ENCODE data around the gene FAM20C.

DNA sequence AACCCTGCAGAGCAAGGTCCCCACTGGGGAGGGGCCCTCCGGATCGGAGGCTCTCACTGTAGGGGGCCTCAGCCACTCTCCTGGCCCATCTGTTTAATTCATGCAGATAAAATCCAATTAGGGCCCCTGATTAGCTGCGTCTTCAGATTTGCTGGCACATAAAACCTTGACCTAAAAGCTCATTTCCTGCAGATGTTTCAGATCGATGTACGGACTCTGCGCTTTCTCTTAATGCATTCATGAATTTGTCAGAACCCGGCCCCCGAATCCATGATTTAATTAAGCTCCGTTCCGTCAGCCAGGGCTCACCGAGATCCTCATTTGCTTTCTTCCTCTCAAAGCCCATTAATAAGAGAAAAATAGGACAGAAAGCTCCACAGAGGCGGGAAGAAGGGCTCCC lies 57.6 kb downstream of the FAM20C start:
- TF ChIP-seq, protein P1, sequence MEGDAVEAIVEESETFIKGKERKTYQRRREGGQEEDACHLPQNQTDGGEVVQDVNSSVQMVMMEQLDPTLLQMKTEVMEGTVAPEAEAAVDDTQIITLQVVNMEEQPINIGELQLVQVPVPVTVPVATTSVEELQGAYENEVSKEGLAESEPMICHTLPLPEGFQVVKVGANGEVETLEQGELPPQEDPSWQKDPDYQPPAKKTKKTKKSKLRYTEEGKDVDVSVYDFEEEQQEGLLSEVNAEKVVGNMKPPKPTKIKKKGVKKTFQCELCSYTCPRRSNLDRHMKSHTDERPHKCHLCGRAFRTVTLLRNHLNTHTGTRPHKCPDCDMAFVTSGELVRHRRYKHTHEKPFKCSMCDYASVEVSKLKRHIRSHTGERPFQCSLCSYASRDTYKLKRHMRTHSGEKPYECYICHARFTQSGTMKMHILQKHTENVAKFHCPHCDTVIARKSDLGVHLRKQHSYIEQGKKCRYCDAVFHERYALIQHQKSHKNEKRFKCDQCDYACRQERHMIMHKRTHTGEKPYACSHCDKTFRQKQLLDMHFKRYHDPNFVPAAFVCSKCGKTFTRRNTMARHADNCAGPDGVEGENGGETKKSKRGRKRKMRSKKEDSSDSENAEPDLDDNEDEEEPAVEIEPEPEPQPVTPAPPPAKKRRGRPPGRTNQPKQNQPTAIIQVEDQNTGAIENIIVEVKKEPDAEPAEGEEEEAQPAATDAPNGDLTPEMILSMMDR (IDR thresholded peaks at IDR 0.05; ENCODE audit: extremely low read depth in 1 of 2, insufficient read depth in 1 of 2, low read depth in 1 of 2, low read length in 2 of 2): no peak
- TF ChIP-seq POLR2A (IDR thresholded peaks at IDR 0.05; ENCODE audit: low read depth, low read length): no peak
- TF ChIP-seq GATA2 (IDR thresholded peaks at IDR 0.05; ENCODE audit: insufficient read depth, insufficient read length, low read depth, low read length): no peak
